CD4-positive, alpha-beta T cell treated with Interleukin-2 at 100 ng/mL for 4 hours (primary cell): Measurements from ENCODE around the gene IFI27L2.
A peak's percentile ranks its signal among the peaks of the same experiment; 100 is the strongest.

Experiments used
- DNase-seq: peaks from one replicate; pipeline ENCODE4 v3.0.0-alpha.2; 2020; ENCODE audit warnings: low spot score

Gene IFI27L2

GRCh38 chr14:94152676-94153075 is 23.3 kb upstream of the IFI27L2 start:
- DNase-seq, result no peak

- no peak for DNase-seq
Measured at GRCh38 chr14:94145902-94146527, 16.6 kb upstream of the IFI27L2 start.

GRCh38 chr14:94144765-94145164 is 15.4 kb upstream of the IFI27L2 start:
- no peak for DNase-seq

GRCh38 chr14:94143711-94144110 is 14.3 kb upstream of the IFI27L2 start:
- no peak for DNase-seq

GRCh38 chr14:94143239-94143638 is 13.8 kb upstream of the IFI27L2 start:
- no peak for DNase-seq

- DNase-seq, result no peak
Measured at GRCh38 chr14:94142836-94143235, 13.4 kb upstream of the IFI27L2 start.

- no peak for DNase-seq
Measured at GRCh38 chr14:94142247-94142646, 12.8 kb upstream of the IFI27L2 start.

GRCh38 chr14:94139421-94139820 is 10.0 kb upstream of the IFI27L2 start:
- no peak for DNase-seq

GRCh38 chr14:94139006-94139405 is 9.6 kb upstream of the IFI27L2 start:
- DNase-seq, result no peak

GRCh38 chr14:94138251-94138650 is 8.8 kb upstream of the IFI27L2 start:
- DNase-seq, result no peak

GRCh38 chr14:94136575-94137331 is 7.3 kb upstream of the IFI27L2 start:
- DNase-seq, result peak; percentile 88

- DNase-seq, result no peak
Measured at GRCh38 chr14:94135476-94135875, 6.1 kb upstream of the IFI27L2 start.

- peak; percentile 85 for DNase-seq
Measured at GRCh38 chr14:94132285-94132887, 3.0 kb upstream of the IFI27L2 start.

- peak; percentile 4 for DNase-seq
Measured at GRCh38 chr14:94129758-94130414, 482 bp upstream of the IFI27L2 start.

GRCh38 chr14:94128216-94128839 is 1.1 kb downstream of the IFI27L2 start:
- no peak for DNase-seq

- DNase-seq, result no peak
Measured at GRCh38 chr14:94127330-94127729, 2.1 kb downstream of the IFI27L2 start.

GRCh38 chr14:94126800-94127199 is 2.6 kb downstream of the IFI27L2 start:
- DNase-seq, result no peak

- no peak for DNase-seq
Measured at GRCh38 chr14:94126419-94126677, 3.1 kb downstream of the IFI27L2 start.

- DNase-seq, result no peak
Measured at GRCh38 chr14:94125659-94126418, 3.6 kb downstream of the IFI27L2 start.

- DNase-seq, result no peak
Measured at GRCh38 chr14:94124582-94125377, 4.6 kb downstream of the IFI27L2 start.

GRCh38 chr14:94123868-94124267 is 5.5 kb downstream of the IFI27L2 start:
- no peak for DNase-seq
